Metanephros (tissue), 2 donors: ENCODE measurements around the gene ZNF155. TPM values are rescaled to one million over a fixed set of nuclear protein-coding genes. Genes with fewer than 3 reads are reported as not detected.

Source experiments
- small RNA-seq: library from RNA; depleted of rRNA; stranded (forward); fragments of <200 nt; gene quantifications from one replicate; pipeline ENCODE3, GENCODE V24; 2014; ENCODE audit warnings: low replicate concordance
- total RNA-seq: library from RNA; depleted of rRNA; stranded (reverse); fragments of >200 nt; gene quantifications from one replicate; pipeline ENCODE4 v1.2.3, GENCODE V29; 2014

The ZNF155 gene
- 11.1 TPM for total RNA-seq

GRCh38 chr19:43983912-43984686, at the start of gene ZNF155:
Gene ZNF155, plus strand, starts transcription at chr19:43984188. Its CDS starts 4,356 bp downstream, at chr19:43988544.

GRCh38 chr19:43934985-43935708, 48.8 kb upstream of the ZNF155 start, which contains the start of gene ZNF45:
Gene ZNF45, minus strand, starts transcription at chr19:43935282. Its CDS starts 13,097 bp downstream, at chr19:43922185.

DNA sequence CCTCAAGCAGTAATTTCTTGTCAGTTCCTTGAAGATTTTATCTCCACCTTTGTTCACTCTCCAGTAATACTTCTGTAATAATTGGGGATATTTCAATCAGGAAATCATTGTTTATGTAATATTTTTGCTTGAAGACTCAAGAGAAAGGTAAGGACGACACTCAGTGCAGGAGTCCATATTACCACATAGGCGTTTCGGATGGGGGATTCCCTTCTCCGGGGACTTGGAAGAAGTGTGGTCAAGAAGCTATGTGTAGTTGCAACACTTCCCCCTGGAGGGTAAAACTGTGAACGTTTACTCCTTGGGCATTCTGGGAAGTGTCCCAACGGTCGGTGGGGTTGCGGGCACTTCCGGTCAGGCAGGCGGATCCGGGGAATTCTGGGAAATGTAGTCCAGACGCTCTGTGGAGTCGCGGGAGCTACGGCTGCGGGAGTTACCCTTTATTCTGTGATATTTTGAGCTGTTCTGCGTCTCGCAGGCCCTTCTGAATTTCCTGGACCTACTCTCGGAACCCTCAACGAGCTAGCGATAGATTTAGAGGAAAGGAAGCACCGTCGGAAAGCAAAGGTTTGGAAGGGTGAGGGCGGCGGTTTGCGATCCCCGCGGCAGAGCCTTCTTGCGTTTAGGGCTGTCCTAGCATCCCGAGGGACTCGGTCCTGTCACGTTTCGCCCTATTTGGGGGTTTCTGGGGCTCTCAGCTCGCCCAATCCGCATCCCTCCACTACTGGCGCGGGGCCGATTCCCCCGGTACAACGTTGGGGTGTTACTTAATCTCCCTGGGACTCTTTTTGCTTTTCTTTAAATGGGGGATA, 32.9 kb upstream of the ZNF155 start, which contains the start of gene ZNF221:
TSS of gene ZNF221 (plus strand) at position 395 of the 812 bp plus-strand sequence. CDS start 11,499 bp downstream, outside the sequence.

DNA sequence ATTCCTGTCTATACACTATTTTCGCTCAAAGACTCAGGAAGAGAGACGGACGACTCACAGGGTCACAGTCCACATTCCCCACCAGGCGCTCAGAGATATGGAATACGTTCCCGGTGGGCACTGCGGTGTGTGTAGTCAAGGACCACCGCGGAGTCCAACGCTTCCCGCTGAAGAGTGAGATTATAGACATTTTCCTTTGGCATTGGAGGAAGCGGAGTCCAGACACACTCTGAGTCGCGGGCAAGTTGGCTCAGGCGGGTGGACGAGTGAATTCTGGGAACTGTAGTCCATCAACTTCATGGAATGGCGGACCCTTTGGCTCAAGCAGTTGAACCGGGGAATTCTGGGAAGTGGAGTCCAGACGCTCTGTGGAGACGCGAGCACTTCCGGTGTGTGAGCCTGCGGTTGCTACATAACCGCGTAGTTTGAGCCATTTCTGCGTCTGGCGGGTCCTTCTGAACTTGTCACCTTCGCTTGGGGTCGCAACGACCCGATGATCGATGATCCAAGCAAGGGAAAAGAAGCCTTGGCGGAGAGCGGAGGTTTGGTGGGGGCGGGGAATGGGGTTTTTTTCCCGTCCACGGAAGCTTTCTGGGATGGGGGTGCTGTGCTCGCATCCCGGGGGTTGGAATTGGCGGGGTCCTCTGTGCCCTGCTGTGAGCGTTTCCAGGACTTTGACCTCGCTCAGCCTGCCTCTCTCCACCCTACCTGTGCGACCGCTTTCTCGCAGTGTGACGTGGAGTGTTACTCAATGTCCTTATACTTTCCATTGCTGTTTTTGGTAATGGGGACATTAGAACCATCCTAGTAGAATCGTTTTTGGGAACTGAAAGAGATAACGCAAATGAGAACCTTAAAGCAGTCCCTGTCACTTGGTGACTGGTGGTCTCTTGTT, 18.8 kb downstream of the ZNF155 start, which contains the start of gene ZNF230:
TSS of gene ZNF230 (plus strand) at position 392 of the 895 bp plus-strand sequence. CDS start 4,122 bp downstream, outside the sequence.

DNA sequence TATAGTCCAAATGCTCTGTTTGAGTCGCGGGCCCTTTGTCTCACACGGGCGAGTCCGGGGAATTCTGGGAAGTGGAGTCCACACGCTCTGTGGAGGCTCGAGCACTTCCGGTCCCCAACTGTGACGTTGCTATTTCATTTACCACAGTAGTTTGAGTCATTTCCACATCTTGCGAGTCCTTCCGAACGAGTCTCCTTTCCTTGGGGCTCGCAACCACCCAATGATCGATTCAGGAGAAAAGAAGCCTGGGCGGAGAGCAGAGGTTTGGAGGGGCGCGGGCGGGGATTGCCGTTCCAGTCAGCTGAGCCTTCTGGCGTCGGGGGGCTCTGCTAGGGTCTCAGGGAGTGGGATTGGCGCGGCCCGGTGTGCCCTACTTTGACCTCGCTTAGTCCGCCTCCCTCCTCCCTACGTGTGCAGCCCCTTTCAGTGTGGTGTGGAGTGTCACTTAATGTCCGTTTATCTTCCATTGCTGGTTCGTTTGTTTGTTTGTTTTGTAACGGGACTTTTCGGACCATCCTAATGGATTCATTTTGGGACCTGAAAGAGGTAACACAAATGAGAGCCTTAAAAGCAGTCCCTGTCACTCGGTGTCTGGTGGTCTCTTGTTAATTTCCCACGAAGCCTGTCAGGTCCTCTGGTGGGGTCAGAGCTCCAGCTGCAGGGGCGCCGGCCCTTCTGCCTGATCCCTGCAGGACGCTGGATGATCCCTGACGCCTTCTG, 41.4 kb downstream of the ZNF155 start, which contains the start of gene ZNF222:
TSS of gene ZNF222 (plus strand) at position 163 of the 720 bp plus-strand sequence. CDS start at position 221, 58 bp downstream.

Small RNA genes within 50 kb of the gene (small RNA-seq; reads per million reads assigned to genes)
- gene AC006213.5, result not detected

Other genes starting within 250 kb of the ZNF155 start
- gene SMG9, start 229.2 kb upstream of the ZNF155 start, total RNA-seq, result 23.2 TPM
- gene KCNN4, start 203.2 kb upstream of the ZNF155 start, total RNA-seq, result 3.7 TPM
- 0.99 TPM for gene LYPD5, start 181.7 kb upstream of the ZNF155 start, total RNA-seq
- 26.7 TPM for gene ZNF283, start 156.9 kb upstream of the ZNF155 start, total RNA-seq
- 2.9 TPM for gene ZNF404, start 100.2 kb upstream of the ZNF155 start, total RNA-seq
- 19.3 TPM for gene ZNF45, start 48.9 kb upstream of the ZNF155 start, total RNA-seq
- gene ZNF221, start 33.0 kb upstream of the ZNF155 start, total RNA-seq, result 11.6 TPM
- gene ZNF230, start 18.8 kb downstream of the ZNF155 start, total RNA-seq, result 6.0 TPM
- gene ZNF222, start 41.2 kb downstream of the ZNF155 start, total RNA-seq, result 3.3 TPM
- gene ZNF223, start 67.8 kb downstream of the ZNF155 start, total RNA-seq, result 8.3 TPM
- gene ZNF284, start 88.0 kb downstream of the ZNF155 start, total RNA-seq, result 3.7 TPM
- 45.6 TPM for gene ZNF224, start 110.2 kb downstream of the ZNF155 start, total RNA-seq
- gene ZNF225, start 129.2 kb downstream of the ZNF155 start, total RNA-seq, result 8.2 TPM
- gene ZNF234, start 157.4 kb downstream of the ZNF155 start, total RNA-seq, result 13.7 TPM
- gene ZNF226, start 180.9 kb downstream of the ZNF155 start, total RNA-seq, result 23.0 TPM
- 28.1 TPM for gene ZNF227, start 228.3 kb downstream of the ZNF155 start, total RNA-seq